Fibroblast of villous mesenchyme (primary cell): ENCODE data around the gene MAPRE2. TPM values are rescaled to one million over a fixed set of nuclear protein-coding genes. Genes with fewer than 3 reads are reported as not detected.

ENCODE experiments used
- DNase-seq: peaks from one replicate; pipeline ENCODE4 v3.0.0-alpha.2; 2010; ENCODE audit warnings: low read depth
- H3K4me3 ChIP-seq: 2 replicates; pipeline ENCODE4 v1.5.1; 2011; ENCODE audit warnings: low read depth, mild to moderate bottlenecking, low read length
- CTCF ChIP-seq: IDR thresholded peaks from 2 replicates; pipeline ENCODE4 v1.5.1; 2012; ENCODE audit warnings: low read depth, mild to moderate bottlenecking, low read length; ENCODE audit not compliant: insufficient read depth
- small RNA-seq: library from RNA; depleted of rRNA; stranded (forward); fragments of <200 nt; gene quantifications from one replicate; pipeline ENCODE3, GENCODE V24; 2012
- total RNA-seq: library from RNA; depleted of rRNA; stranded (reverse); fragments of >200 nt; gene quantifications from 2 replicates; pipeline ENCODE4 v1.2.3, GENCODE V29; 2012

Gene MAPRE2
- total RNA-seq, 1 donor = 18.6 TPM

GRCh38 chr18:35185771-35186170 lies 144.6 kb downstream of the MAPRE2 start:
- no peak for DNase-seq
- TF ChIP-seq CTCF = no peak
- H3K4me3 ChIP-seq = no peak overlapping the region

GRCh38 chr18:35186291-35187034 lies 145.2 kb downstream of the MAPRE2 start:
- no peak for DNase-seq
- no peak overlapping the region for H3K4me3 ChIP-seq
- TF ChIP-seq CTCF = no peak

GRCh38 chr18:35189510-35189909 lies 148.3 kb downstream of the MAPRE2 start:
- DNase-seq = no peak
- no peak for TF ChIP-seq CTCF
- no peak overlapping the region for H3K4me3 ChIP-seq

- no peak overlapping the region for H3K4me3 ChIP-seq
- no peak for TF ChIP-seq CTCF
- no peak for DNase-seq
Observed at GRCh38 chr18:35190948-35191697, 149.9 kb downstream of the MAPRE2 start.

- no peak for TF ChIP-seq CTCF
- no peak for DNase-seq
- H3K4me3 ChIP-seq = no peak overlapping the region
Observed at GRCh38 chr18:35191698-35192025, 150.4 kb downstream of the MAPRE2 start.

GRCh38 chr18:35192415-35192814 lies 151.2 kb downstream of the MAPRE2 start:
- no peak for TF ChIP-seq CTCF
- no peak overlapping the region for H3K4me3 ChIP-seq
- no peak for DNase-seq

Small RNA genes lying within 50 kb of the gene (small RNA-seq; reads per million reads assigned to genes)
- not detected for gene AC015967.2

Other genes starting within 250 kb of the MAPRE2 start
- 8.2 and 10.0 TPM in 2 replicates for gene ZNF397, start 199.6 kb downstream of the MAPRE2 start, total RNA-seq
- 17.4 and 21.6 TPM in 2 replicates for gene ZSCAN30, start 248.8 kb downstream of the MAPRE2 start, total RNA-seq